ENCODE data around the gene PDE4B. TPM values are rescaled to one million over a fixed set of nuclear protein-coding genes. Genes with fewer than 3 reads are reported as not detected.

The PDE4B gene
- total and polyA plus RNA-seq, 2 of the 13 experiments (the other 11 are each of a cell fraction or from before 2014, with no cell fraction given), result not detected

- intact Hi-C loops (cut with micrococcal nuclease; ENCODE audit: unreplicated experiment) (no loop called here), in situ Hi-C loops (cut with HindIII; ENCODE audit: extremely low pct_ligation_motif_present, low pct_unique_long_range_greater_than_20kb) (no loop called here)
- ChIA-PET POLR2A (no interaction called here), CTCF (ENCODE audit: low intra/inter-chr PET ratio, low total read pairs) (no interaction called here)
- BruUV-seq (replicated peaks), result no TSS peak
- 0% methylated on average over 2 of the region's 2 CpGs for WGBS (ENCODE audit: low lambda C conversion rate)
- ATAC-seq, result no peak
- Histone ChIP-seq H3K27me3 (ENCODE audit: control insufficient read depth in 1 of 2, insufficient read depth in 2 of 2, low read length in 2 of 2) (no peaks in the 10 kb centered on the region), H4K20me1 (ENCODE audit: insufficient read depth, low read length) (no peaks in the 10 kb centered on the region), H3K9me3 (ENCODE audit: low read length) (no peaks in the 10 kb centered on the region), H3K4me1 (ENCODE audit: insufficient read depth, low read length) (no peaks in the 10 kb centered on the region), H3K27ac (ENCODE audit: extremely low read length, insufficient read depth, low read length) (no peak overlapping the region), H3K4me3 (replicated peaks in 1 of 3; ENCODE audit: insufficient read depth in 1 of 3, low read depth in 2 of 3, low read length in 3 of 3) (no peak overlapping the region), H3K9ac (ENCODE audit: insufficient read depth, low read depth, low read length) (no peak overlapping the region), H3K36me3 (replicated peaks in 1 of 2; ENCODE audit: control insufficient read depth in 1 of 2, insufficient read depth in 2 of 2, low read length in 2 of 2) (no peaks in the 10 kb centered on the region), H3K4me2 (ENCODE audit: low read depth, low read length) (no peak overlapping the region), H3K79me2 (ENCODE audit: insufficient read depth, low read length) (no peaks in the 10 kb centered on the region), H2AFZ (ENCODE audit: low read length) (no peak overlapping the region)
- FAIRE-seq, result no peak
- DNase-seq (ENCODE audit: low spot score), result no peak
- TF ChIP-seq ATRX (CRISPR knock-in tag; IDR thresholded peaks at IDR 0.05; ENCODE audit: borderline replicate concordance) (no peak), NFYC (CRISPR knock-in tag; IDR thresholded peaks at IDR 0.05) (no peak), ZNF674 (CRISPR knock-in tag; IDR thresholded peaks at IDR 0.05; ENCODE audit: low read depth) (no peak), E2F1 (CRISPR knock-in tag; IDR thresholded peaks at IDR 0.05) (no peak), ZNF747 (CRISPR knock-in tag; IDR thresholded peaks at IDR 0.05; ENCODE audit: borderline replicate concordance) (no peak), U2AF2 (IDR thresholded peaks at IDR 0.05; ENCODE audit: low read depth, low read length) (no peak), GMEB2 (CRISPR knock-in tag; IDR thresholded peaks at IDR 0.05; ENCODE audit: low read depth) (no peak), NFE2L1 (CRISPR knock-in tag; IDR thresholded peaks at IDR 0.05; ENCODE audit: borderline replicate concordance) (no peak), POLR2A (IDR thresholded peaks at IDR 0.05; ENCODE audit: insufficient read depth in 1 of 2, low read depth in 2 of 2, low read length in 2 of 2) (no peak)
Measured at GRCh38 chr1:66284746-66285145, 492.1 kb downstream of the PDE4B start.

All from HepG2 (cell line).